Fibroblast of skin of back (primary cell): ENCODE data around the gene IKZF2.
"Not testable (repeated sequence)": the region's sequence is repeated elsewhere in the genome, so short reads cannot be mapped to it uniquely, and the experiment has no call there.

Source experiments
- DNase-seq: peaks from one replicate; pipeline ENCODE4 v3.0.0-alpha.2; 2013

The IKZF2 gene

DNA sequence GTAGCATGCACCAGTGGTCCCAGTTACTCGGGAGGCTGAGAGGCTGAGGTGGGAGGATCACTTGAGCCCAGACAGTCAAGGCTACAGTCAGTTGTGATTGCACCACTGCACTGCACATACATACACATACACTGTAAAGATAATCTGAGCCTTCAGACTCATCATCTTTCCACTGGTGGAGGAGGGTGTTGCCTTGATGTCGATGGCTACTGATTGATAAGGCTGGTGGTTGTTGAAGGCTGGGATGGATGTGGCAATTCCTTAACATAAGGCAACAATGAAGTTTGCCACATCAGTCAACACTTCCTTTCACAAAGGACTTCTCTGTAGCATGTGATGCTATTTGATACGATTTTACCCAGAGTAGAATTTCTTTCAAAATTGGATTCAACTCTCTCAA is 118.8 kb downstream of the IKZF2 start:
- no peak for DNase-seq

- DNase-seq = no peak
Measured at GRCh38 chr2:213022987-213023386, 128.4 kb downstream of the IKZF2 start.

- DNase-seq = peak; percentile 37
Measured at GRCh38 chr2:213021971-213022899, 129.2 kb downstream of the IKZF2 start.

DNA sequence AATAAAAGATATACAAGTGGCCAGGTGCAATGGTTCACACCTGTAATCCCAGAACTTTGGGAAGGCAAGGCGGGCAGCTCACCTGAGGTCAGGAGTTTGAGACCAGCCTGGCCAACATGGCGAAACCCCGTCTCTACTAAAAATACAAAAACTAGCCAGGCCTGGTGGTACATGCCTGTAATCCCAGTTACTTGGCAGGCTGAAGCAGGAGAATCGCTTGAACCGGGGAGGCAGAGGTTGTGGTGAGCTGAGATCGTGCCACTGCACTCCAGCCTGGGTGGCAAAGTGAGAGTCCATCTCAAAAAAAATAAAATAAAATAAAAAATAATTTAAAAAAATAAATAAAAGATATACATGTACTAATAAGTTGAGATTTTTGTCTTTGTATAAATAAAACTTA is 130.5 kb downstream of the IKZF2 start:
- not testable (repeated sequence) for DNase-seq

DNA sequence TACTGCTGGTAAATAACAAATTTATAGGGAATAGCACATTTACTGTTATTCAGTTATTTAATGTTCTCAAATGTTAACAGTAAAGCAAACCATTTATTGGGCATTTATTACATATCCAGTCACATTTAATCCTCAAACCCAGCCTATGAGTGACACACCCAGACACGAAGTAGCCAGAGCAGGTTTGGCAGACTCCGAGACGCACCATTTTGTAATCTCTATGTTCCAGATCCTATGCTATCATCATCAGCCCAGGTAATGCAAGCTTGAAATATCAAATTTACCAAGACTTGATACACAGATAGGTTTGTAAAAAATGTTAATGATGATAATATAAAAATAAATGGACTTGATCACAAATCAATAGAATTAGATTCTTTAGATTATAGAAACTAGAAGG is 131.1 kb downstream of the IKZF2 start:
- DNase-seq = no peak

DNA sequence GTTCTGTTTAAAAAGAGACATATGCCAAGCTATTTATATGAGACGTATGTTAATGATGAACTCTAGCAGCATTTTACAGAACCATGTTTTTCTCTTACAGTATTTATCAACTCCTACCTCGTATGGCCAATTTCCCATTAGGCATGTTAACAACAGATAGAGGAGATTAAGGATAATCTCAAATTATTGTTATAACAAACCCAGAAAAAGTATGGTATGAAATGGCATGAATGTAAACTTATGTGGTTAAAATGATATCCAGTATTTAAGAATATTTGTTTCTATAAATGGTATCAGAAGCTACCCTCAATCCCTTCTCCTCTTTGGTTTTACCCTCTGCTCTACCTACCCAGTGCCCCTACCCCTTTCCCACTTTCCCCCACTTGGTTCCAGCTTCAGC is 132.0 kb downstream of the IKZF2 start:
- DNase-seq = no peak

GRCh38 chr2:213018340-213018901 is 133.0 kb downstream of the IKZF2 start:
- no peak for DNase-seq

DNA sequence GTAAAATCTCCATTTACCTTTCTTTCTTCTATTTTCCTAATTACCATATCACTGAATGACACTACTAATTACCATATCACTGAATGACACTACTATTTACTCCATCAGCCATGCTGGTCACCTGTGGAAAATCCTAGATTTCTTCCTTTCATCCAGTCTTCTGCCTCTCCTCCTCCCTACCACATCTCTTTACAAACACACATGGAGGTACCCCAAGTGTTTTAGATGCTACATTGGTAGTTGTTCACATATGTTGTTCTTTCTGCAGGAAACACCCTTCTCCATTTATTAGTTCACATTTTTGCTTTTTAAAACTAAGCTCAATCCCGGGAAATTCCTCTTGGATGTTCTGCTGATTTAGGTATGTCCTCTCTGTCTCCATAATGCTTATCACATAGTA is 134.0 kb downstream of the IKZF2 start:
- DNase-seq = no peak

DNA sequence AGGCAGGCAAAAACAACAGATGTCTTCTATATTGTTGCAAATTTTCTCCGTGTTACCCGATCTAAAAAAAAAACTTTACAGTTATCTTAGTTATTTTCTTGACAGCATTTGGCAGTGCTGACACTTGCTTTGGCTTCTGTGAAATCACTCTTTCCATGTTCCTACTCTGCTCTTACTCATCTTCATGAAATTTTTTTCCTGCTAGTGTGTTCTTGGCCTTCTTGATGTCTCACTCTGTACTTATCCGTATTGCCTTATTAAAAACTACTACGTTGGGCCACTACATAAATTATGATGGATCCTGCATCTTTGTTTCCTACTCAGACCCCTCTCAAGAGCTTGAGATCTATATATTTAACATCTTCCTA is 134.4 kb downstream of the IKZF2 start:
- peak; percentile 4 for DNase-seq

DNA sequence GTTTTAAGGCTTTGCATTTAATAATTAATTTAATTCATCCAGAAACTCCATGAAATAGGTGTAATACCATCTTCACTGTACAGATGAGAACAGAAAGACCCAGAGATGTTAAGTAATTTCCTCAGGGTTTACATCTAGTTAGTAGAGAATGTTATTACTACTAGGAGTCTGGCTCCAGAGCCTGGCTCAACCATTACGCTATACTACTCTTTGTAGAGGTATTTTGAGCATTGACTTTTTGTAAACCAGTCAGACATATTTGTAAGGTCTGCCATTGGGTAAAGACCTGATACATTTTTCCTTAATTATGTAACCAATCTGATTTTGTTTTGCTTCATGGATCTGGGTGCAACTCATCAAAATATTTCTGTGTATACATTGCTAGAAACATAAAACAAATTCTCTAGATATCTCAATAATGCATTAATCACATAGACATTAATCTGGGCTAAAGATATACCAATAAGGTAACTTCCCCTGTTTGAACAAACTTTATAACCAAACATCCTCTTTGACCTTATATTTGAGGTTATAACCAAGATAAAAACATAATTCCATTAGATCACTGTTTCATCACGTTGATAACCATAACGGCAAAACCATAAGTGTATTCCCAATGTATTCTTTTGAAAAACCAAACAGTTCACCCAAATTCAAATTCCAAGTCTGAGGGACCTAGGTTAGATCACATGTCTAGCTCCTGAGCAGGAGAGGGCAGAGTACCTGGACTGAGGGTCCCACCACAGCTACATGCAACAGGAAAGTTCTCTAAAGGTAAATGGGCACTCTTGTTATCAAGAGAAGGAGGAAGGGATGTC is 135.0 kb downstream of the IKZF2 start:
- DNase-seq = no peak

DNA sequence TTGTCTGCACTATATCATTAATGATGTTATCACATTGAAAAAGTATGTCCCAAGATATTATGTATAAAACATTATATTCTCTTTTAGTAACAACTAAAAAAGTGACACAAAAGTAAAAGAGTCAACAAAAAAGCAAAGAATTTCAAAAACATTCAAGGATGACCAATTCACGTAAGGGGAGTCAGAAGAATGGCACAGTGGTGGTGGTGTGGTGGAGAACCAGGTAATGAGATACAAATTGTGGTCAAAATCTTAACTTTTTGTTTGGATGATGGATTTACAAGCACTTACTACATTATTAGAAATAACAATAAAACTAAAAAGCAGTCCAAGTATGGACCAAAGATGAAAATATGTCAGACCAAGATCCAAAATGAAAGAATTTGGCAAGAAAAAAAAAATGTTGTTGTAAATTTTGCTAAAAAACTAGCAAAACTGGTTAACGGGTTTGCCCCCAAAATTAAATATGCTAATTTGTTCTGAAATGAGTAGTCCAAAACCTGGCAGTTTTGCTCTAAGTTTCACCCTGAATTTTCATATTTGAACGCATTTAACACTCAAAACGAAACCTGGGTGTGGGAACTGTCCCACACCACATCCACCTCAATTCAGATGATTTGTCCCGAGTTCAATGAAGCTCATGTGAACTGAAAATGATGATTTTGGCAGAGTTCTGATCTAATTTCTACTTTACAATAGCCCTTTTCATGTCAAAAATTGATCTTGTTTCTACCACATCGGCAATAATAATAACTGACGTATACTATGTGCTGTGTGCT is 135.8 kb downstream of the IKZF2 start:
- DNase-seq = no peak

GRCh38 chr2:213013979-213014378 is 137.4 kb downstream of the IKZF2 start:
- DNase-seq = no peak

- DNase-seq = no peak
Measured at GRCh38 chr2:213011505-213011904, 139.9 kb downstream of the IKZF2 start.

DNA sequence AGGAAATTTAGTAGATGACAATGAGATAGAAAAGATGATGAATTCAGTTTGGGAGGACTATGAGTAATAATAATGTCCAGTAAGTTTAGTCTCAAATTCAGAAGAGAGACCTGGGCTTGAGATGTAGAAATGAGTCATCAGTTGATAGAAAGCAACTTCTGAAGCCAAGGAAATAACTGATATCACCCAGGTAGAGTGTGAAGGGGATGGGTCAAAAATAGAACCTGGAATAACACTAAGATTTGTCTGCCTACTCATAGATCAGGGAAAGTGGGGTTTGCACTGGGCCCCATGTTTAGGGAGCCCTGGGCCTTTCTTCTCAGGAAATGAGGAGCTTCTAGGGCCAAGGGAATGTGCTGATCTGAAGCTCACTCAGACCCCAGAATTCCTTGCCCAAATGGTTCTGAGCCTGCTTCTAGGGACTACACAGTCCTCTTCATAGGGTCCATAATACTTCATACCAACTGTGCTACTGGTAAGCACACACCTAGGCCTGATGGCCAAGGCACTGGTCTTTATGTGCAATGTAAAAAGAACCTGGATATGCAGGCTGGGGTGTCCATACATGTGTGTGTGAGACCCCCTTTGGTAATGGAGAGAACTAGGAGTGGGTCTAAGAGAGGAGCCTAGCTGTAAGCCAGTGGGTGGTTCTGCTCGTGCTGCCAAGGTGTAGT is 141.2 kb downstream of the IKZF2 start:
- DNase-seq = no peak

- peak; percentile 23 for DNase-seq
Measured at GRCh38 chr2:213007290-213007838, 144.0 kb downstream of the IKZF2 start.

- DNase-seq = no peak
Measured at GRCh38 chr2:213004197-213004821, 147.1 kb downstream of the IKZF2 start.

GRCh38 chr2:213002383-213002782 is 149.0 kb downstream of the IKZF2 start:
- DNase-seq = no peak

DNA sequence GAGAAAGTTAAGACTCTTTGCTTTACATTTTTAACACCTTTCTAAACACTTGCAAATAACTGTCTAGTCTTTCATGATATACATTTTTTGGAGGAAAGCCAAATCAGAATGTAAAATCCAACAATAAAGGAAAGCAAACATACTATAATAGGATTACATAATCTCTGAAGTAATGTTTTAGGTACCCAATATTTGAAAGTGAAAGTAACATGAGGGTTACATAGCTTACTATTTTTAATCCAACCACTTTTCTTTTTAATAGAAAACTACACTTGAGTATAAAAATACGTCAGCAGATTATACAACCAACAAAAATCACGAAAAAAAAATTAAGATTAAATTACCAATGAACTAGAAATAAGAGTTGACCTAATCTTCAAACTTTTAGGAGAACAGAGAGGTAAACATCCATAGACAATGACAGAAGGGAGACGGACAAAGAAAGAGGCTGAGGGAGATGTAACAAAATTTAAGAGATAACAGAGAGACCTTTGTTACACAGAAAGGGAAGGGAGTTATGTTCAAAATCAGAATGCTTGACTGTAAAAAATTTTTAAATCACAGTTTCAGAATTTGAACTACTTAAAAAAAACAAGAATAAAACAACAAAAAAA is 150.0 kb downstream of the IKZF2 start:
- DNase-seq = no peak

- peak; percentile 57 for DNase-seq
Measured at GRCh38 chr2:212998626-212999359, 152.6 kb downstream of the IKZF2 start.

DNA sequence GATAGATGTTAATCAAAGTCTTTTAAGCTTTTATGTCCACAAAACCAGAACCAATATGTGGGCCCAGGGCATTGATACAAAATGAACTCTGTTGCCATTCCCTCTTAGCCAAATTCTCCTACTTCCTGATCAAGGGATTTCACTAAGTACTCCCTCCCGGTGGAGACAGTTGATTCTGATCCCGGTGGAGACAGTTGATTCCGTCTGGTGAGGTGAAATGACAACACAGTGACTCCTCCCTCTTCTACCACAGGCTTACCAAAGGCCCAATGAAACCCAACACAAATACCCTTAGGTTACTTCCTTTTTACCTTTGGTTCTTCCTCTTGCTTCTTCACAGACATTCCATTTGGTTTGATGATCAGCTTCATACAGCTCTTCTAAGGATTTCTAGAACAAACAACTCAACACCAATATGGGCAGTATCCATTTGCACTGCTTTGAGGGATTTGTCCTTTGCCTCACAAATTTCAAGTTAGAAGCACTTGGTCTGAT is 153.8 kb downstream of the IKZF2 start:
- no peak for DNase-seq
